HG03108 (cell line): Measurements from ENCODE around the gene ZDHHC22.
"Not testable (repeated sequence)": the region's sequence is repeated elsewhere in the genome, so short reads cannot be mapped to it uniquely, and the experiment has no call there.

Experiments used
- ATAC-seq: cut with Tn5 transposase; IDR thresholded peaks from one replicate; pipeline ENCODE4 v1.9.1; 2021; ENCODE audit warnings: moderate library complexity; ENCODE audit not compliant: unreplicated experiment

The ZDHHC22 gene, protein sequence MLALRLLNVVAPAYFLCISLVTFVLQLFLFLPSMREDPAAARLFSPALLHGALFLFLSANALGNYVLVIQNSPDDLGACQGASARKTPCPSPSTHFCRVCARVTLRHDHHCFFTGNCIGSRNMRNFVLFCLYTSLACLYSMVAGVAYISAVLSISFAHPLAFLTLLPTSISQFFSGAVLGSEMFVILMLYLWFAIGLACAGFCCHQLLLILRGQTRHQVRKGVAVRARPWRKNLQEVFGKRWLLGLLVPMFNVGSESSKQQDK

DNA sequence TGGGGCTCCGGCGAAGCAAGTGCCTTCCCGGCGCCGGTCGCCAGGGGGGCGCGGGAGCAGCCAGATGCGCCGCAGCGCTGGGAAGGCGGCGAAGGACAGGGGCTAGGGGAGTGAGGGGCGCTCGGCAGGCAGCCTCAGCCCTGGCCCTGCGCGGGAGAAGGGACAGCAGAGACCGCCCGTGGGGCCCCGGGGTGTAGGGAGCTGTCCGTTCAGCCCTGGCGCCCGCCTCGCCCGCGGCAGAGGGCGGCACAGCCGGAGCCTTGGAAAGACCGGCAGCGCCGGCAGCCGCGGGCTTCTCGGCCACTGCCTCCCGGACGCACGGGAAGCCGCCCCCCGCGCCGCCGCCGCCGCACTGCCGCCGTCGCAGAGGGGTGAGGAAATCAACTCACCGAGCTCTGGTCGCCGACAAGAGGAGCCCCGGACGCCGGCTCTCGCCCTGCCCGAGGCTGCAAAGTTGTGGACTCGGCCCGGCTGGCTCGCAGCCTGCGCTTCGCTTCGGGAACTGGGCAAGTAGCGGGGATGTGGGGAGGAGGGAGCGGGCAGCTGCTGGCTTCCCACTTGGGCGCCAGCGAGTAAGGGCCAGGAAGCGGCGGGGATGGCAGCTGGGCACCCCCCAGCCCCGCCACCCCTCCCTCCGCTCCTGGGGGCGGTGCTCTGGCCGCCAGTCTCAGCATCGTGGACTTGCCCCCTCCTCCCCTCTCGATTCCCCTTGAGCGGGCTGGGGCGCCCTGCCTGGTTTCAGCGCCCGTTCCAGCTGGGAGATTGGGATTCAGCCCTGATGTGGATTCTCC lies at the start of gene ZDHHC22:
Gene ZDHHC22 (minus strand): TSS at position 578 of the 791 bp plus-strand sequence. CDS start 2,053 bp downstream, outside the sequence.
- ATAC-seq = no peak

DNA sequence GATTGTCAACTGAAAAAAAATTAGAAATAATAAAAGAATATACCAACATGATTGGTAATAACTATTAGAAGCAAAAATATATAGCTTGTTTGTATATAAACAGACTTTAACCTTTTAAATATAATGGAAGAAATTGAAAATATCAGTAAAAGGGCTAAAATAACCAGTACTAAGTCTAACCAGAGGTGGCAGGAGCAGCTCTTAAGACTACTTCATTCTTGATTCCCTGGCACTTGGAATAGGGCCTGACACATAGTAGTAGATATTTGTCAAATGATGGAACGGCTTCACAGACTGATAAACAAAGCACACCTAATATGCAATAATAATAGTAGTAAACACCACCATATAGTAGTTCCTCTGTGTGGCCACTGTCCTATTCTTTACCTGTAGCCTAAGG lies 49.4 kb upstream of the ZDHHC22 start:
- no peak for ATAC-seq

DNA sequence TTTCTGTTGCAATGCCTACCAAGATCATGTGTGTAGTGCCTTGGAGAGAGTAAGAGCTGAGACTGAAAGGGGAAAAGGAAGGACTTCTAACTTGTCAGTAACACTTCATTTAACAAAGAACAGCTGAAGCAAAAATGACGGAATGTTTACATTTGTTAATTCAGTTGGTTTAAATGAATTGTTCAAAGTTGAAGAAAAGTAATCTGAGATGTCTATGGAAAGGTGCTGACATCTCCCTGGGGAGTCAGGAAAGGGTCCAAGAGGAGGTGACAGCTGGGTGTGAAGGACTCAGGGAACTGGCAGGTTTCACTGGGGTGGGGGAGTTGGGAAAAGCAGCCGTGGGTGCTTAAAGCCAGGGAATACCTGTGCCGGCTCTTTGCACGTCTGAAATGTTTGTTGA lies 47.9 kb upstream of the ZDHHC22 start:
- ATAC-seq = no peak

DNA sequence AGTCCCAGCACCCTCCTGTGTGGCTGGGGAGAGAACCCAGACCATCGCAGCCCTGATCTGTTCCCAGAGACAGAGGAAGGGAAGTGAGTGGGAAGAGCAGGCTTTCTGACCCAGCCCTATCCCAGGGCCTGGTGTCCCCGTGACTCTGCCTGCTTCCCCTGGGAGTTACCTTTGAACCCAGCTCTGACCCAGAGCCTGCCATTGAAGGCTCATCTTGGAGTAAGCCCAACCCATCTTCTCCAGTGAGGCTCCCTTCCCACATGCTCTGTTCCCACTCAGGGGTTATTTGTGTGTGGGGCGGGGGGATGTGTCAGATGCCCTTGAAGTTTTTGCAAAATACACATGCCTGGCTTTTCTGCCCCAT lies 46.0 kb upstream of the ZDHHC22 start:
- ATAC-seq = no peak

DNA sequence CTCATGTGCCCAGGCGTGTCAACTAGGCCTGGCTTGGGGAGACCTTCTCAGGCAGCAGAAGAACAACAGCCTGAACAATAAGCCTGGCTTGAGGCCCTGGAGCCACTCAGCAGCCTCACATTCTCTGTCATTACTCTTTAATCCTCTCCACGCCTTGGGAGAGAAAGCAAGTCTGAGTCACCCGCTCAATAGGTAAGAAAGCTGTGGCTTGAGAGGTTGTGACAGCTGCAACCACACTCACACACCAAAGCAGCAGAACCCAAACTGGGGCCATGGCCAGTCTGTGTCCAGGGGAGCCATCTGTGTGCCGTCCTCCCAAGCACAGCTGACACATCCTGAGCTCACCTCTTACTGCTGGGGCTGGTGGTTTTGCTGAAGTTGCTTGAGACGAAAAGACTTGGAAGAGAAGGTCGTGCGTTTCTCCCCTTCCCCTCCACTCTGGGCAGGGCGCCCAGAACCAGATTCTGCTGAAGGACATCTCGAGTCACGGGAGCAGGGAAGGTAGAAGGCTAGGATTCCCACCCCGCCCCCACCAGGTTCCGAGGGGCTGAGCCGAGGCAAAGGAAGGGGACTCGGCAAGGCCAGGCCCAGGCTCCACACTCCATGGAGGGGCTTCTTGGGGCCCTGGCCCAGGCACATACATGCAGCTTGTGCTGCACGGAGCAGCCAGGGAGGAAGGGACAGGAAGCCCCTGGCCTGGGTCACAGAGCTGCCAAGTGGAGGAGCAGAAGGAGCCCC lies 45.5 kb upstream of the ZDHHC22 start:
- no peak for ATAC-seq

DNA sequence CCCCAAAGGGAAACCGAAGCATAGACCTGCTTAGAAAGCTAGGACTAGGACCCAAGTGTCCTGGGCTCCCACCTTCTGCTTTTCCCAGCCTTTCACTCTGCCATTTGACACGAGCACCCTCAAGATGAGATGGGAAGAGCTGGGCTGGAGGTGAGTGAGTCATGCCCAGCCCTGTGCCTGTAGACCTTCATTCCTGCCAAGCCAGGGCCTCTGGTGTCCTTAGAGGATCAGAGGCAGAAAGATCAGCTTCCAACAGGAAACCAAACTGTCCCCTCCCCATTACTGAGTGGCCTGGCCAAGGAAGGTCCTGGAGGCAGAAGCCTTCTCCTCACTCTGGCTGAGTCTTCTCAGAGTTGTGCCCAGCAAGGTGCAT lies 43.5 kb upstream of the ZDHHC22 start:
- no peak for ATAC-seq

DNA sequence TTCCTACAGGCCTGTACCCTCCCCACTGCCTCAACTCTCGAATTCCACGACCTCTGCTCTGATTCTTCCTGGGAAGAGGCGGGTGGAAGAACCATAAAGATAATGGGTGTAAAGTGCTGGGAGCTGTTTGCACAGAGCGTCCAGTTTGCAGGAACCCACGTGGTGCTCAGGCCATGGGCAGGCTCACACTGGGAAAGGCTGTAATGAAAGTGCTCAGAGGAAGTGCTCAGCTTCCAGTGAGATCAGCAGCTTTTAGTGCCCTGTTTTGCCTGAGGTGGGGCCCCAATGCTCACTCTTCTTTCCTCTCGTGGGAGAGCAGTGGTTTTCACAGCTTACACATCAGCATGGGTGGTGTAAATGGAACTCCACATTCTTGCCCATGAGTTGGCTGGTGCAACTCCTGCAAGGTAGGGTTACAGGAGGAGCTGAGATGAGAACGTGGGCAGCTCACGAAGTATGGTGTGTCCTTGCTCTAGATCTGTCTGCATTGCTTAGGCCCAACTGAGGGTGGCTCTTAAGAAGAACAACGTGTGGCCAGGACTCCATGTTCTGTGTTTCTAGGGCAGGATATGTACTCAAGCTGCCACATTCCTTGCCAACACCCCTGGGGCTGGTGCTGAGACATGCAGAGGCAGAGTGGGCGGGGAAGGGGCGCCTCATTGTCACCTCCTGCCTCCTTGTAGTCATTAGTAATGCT lies 43.0 kb upstream of the ZDHHC22 start:
- no peak for ATAC-seq

DNA sequence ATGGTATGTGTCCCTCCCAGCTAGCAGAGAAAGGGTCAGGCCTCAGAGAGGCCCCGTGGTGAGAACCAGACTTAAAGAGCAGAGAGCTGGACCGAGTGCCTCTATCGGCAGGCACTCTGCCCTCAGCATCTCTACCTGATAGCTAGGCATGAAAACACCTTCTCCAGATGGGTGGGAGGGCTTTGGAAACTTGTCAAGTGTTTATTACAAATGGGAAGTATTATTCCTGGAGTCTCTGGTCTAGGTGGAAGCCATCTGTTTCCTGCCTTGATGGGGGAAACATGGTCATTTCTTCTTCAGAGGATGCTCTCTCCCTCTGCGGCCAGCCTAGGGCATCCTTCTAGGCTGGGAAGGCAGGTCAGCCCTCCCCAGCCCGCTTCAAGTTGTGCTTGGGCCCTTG lies 42.3 kb upstream of the ZDHHC22 start:
- ATAC-seq = no peak

DNA sequence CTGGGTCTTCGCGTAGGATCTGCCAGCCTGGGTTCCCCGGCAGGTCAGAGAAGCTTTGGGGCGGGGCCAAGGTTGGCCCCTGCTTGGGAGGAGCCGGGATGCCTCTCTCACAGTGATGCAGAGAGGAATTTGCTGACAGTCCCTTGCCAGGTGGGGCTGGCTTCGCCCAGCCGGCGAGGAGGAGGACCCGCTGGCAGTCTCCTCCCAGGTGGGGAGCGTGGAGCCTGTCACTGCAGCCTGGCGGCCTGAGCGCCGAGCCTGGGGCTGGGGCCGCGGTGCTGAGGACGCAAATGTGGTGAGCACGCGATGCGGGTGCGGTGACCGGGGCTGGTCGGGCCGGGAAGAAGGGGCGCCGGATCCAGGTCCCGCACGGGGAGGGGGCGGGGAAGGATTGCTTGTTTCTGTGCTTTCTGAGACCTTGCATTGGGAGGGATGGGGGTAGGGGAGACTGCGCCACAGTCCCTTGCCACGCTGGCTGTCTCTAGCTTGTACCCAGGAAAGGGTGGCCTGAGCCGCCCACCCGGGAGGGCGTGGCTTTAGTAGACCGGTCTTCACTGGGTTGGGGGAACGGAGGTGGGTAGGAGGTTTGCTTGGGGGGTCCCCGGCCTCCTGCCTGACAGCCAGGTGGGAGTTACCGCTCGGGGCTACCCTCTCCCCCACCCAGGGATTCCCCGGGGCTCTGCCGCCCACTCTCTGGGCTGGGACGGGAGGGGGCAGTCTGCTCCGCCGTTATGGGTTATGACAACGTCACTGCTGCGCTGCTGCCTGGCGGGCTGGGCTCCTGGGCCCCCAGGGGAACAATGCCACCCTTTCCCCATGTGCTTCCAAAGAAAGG lies 40.2 kb upstream of the ZDHHC22 start, which contains the start of gene TMEM63C:
Gene TMEM63C (plus strand): TSS at position 196 of the 835 bp plus-strand sequence. CDS start 37,016 bp downstream, outside the sequence.
- no peak for ATAC-seq

DNA sequence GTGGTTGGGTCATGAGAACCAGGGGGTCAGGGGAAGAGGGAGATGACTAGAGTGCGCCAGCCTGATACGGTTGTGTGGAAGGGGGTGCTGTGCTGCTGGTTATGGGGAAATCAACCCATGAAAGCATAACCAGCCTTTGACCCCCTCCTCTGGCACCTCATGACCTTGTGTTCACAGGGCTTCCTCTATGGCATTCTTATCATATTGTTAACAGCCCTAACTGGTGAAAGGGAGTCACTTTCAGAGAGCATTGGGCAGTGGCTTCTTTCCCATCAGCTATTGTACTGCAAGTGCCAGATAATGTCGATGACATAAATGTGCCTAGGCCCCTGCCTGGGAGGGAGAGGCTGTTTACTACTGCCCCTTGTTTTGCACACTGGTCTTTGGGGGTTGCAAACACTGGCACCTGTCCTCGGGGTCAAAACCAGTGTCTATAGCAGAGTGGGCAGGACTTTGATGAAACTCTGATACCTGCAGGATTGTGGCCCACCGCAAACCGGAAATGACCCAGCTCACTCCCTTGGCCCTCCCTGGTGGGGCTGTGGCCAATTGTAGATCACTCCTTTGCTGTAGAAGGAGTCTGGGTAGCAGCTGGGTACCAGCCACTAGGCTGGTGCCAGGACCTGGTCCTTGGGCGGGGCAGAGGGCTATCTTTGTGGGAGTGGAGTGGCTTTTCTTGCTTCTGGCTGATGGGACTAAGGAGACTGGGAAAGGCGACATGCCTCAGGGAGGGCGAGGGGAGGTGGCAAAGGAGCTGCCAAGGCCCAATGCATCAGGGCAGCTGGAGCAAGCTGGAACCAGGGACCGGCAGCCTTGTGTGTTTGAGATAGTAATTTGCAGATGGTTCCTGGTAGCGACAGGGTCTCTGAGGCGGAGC lies 39.4 kb upstream of the ZDHHC22 start:
- ATAC-seq = no peak

DNA sequence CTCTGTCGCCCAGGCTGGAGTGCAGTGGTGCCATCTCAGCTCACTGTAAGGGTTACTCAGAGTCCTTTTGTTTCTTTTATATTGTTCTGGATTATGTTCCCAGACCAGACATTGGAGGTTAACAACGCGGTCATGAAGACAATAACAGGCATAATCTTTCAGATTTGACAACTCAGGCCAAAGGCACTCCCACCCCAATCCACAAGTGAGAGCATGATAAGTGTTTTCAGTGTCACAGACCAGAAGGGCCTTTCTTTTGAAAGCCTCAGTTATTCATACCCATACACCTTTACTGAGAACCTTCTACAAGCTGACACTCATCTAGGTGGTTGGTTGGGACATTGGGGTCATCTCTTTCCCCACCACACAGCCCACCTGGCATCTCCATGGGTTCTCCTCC lies 37.1 kb upstream of the ZDHHC22 start:
- no peak for ATAC-seq

DNA sequence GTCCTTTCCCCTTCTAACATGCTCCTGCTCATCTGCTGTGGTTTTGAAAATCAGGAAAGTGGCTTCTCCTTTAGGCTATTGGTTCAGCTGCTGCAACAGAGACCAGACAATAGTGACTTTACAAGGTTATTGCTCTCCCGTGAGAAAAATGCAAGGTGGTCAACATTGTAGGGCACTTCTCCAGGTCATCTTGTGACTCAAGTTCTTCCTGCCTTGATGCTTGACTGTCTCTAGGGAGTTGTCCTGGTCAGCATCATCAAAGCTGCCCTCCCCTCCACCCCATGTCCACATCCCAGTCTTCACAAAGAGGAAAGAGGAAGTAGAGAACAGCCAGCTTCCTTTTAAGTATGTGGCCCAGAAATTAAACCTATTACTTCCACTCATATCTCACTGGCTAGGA lies 36.1 kb upstream of the ZDHHC22 start:
- ATAC-seq = no peak

DNA sequence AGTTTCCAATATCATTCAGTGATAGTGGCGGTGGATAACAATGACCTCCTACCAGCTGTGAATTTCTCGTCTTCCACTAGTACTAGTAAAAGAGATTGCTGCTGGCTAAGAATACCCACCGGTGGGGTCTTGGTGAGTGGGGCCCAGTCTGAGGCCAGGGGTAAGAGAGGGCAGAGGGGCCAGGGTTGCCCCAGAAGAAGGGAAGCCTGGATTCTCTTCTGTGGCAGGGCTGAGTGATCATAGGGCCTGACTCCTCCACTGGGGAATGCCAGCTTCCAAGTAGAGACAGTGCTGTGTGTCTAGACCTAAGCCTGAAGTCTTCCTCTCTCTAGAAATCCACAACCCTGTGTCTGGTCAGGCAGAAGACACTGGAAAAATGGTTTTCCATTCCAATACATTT lies 34.3 kb upstream of the ZDHHC22 start:
- ATAC-seq = no peak

DNA sequence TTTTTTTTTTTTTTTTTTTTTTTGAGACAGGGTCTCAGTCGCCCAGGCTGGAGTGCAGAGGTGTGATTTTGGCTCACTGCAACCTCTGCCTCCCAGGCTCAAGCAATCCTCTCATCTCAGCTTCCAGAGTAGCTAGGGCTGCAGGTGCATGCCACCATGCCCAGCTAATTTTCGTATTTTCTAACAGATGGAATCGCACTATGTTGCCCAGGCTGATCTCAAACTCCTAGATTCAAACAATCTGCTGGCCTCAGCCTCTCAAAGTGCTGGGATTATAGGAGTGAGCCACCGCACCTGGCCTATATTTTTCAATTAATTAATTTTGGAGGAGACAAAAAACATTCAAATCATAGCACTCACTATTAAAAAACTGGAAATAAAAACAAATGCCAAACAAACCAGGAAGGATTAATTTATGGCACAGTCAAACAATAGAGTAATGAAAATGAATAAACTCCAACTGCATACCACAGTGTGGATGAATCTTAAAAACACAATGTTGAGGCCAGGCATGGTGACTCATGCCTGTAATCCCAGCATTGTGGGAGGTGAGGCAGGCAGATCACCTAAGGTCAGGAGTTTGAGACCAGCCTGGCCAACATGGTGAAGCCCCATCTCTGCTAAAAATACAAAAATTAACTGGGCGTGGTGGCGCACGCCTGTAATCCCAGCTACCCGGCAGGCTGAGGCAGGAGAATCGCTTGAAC lies 32.5 kb upstream of the ZDHHC22 start:
- ATAC-seq = not testable (repeated sequence)

DNA sequence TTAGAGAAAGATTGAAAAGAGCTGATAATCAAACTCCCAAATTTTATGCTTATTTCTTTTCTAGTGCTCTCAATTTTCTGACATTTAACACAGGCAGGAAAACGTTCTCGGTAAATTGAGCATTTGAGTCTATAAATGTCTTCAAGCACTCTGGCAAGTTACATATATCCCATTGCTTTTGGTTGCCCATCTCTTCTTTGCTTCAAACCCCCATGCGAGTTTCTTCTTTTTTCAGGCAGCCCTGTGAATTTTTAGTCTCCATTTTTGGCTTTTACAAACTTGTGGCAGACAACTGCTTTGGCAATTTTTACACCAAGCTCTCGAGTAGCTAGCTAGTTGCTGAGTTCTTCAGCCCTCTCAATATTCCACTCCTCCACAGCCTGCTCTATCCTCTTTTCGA lies 31.3 kb upstream of the ZDHHC22 start:
- no peak for ATAC-seq

DNA sequence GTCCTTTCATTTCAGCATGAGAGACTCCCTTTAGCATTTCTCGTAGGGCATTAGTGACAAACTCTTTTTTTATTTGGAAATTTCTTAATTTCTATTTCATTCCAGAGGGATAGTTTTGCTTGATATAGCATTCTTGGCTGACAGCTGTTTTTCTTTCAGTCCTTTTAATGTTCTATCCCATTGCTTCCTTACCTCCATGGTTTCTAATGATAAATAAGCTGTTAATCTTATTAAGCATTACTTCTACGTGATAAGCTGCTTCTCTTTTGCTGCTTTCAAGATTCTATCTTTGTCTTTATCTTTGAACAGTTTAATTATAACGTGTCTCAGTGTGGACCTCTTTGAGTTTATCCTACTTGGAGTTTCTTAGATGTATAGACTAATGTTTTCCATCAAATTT lies 28.5 kb upstream of the ZDHHC22 start:
- ATAC-seq = no peak

DNA sequence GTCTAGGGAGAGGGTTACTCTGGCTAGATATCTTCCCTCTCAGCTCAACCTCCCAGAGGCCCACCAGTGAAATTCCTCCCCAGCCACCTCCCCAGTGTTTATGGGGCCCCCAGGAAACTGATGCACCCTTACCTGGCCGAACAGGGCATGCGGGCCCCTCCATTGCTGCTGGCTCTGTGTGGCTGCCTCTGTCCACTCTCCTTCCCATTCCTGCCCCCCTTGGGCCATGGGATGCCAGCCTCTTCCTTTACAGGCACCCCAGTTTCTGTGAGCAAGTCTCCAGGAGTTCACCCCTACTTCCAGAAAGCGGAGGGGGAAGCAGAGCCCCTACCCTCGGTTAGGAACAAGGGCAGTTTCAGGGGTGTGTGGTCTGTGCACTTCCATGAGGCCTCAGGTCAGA lies 19.4 kb upstream of the ZDHHC22 start:
- no peak for ATAC-seq

DNA sequence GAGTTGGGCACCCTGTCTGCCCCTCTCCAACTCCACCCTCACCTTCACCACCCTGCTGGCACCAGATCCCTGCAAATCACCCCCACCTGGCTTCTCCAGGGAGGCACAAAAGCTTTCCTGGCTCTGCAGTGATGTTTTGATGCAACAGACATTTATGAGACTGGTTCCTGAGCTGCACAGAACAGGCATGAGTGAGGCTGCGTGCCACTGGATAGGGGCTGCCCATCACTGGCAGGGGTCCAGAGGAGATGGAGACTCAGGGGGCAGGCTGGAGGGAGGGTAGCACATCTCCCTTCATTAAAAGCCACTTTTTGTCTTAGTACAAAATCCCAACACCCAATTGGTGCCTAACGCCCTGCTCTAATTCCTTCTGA lies 17.3 kb upstream of the ZDHHC22 start:
- no peak for ATAC-seq
